ENCODE data around the gene KIF26B. TPM values are rescaled to one million over a fixed set of nuclear protein-coding genes. Genes with fewer than 3 reads are reported as not detected.

Gene KIF26B
- total RNA-seq, result not detected

GRCh38 chr1:245154429-245155271 lies at the start of gene KIF26B:
Gene KIF26B (plus strand): TSS chr1:245154985. CDS start chr1:245155425, 440 bp downstream.
- H3K36me3 Mint-ChIP-seq (ENCODE audit: low read depth), result no peaks in the 10 kb centered on the region

GRCh38 chr1:245105042-245105441 lies 49.7 kb upstream of the KIF26B start:
- no peak overlapping the region for H3K4me3 Mint-ChIP-seq
- H3K27ac Mint-ChIP-seq, result no peak overlapping the region
- H3K36me3 Mint-ChIP-seq (ENCODE audit: low read depth), result no peaks in the 10 kb centered on the region
- H3K9me3 Mint-ChIP-seq, result peaks cover 5% of the 10 kb centered on the region
- H3K4me1 Mint-ChIP-seq, result no peaks in the 10 kb centered on the region
- no peaks in the 10 kb centered on the region for H3K27me3 Mint-ChIP-seq
- ATAC-seq (replicated peaks), result no peak

More at GRCh38 chr1:245154429-245155271, at the start of gene KIF26B:
- peak within 1 kb of the TSS; percentile 75 for H3K4me3 Mint-ChIP-seq
- H3K4me1 Mint-ChIP-seq, result no peaks in the 10 kb centered on the region
- H3K27me3 Mint-ChIP-seq, result peaks cover 45% of the 10 kb centered on the region
- H3K27ac Mint-ChIP-seq, result no peak within 1 kb of the TSS
- H3K9me3 Mint-ChIP-seq, result peaks cover 2% of the 10 kb centered on the region
- peak; percentile 20 for ATAC-seq (replicated peaks)

- Mint-ChIP-seq H3K36me3 (ENCODE audit: low read depth) (no peaks in the 10 kb centered on the region), H3K4me1 (no peaks in the 10 kb centered on the region), H3K27ac (no peak overlapping the region), H3K27me3 (no peaks in the 10 kb centered on the region), H3K4me3 (no peak overlapping the region), H3K9me3 (peaks cover 5% of the 10 kb centered on the region)
- ATAC-seq (replicated peaks), result no peak
Observed at GRCh38 chr1:245105815-245106410, 48.9 kb upstream of the KIF26B start.

GRCh38 chr1:245107776-245108114 lies 47.0 kb upstream of the KIF26B start:
- no peak for ATAC-seq (replicated peaks)
- Mint-ChIP-seq H3K9me3 (peaks cover 5% of the 10 kb centered on the region), H3K36me3 (ENCODE audit: low read depth) (no peaks in the 10 kb centered on the region), H3K4me3 (no peak overlapping the region), H3K4me1 (no peaks in the 10 kb centered on the region), H3K27ac (no peak overlapping the region), H3K27me3 (no peaks in the 10 kb centered on the region)

- H3K4me3 Mint-ChIP-seq, result no peak overlapping the region
- H3K27ac Mint-ChIP-seq, result no peak overlapping the region
- H3K4me1 Mint-ChIP-seq, result no peaks in the 10 kb centered on the region
- no peaks in the 10 kb centered on the region for H3K36me3 Mint-ChIP-seq (ENCODE audit: low read depth)
- peaks cover 5% of the 10 kb centered on the region for H3K9me3 Mint-ChIP-seq
- ATAC-seq (replicated peaks), result no peak
- no peaks in the 10 kb centered on the region for H3K27me3 Mint-ChIP-seq
Observed at GRCh38 chr1:245108246-245108645, 46.5 kb upstream of the KIF26B start.

- H3K36me3 Mint-ChIP-seq (ENCODE audit: low read depth), result no peaks in the 10 kb centered on the region
- ATAC-seq (replicated peaks), result no peak
- no peak overlapping the region for H3K4me3 Mint-ChIP-seq
- no peak overlapping the region for H3K27ac Mint-ChIP-seq
- no peaks in the 10 kb centered on the region for H3K27me3 Mint-ChIP-seq
- no peaks in the 10 kb centered on the region for H3K4me1 Mint-ChIP-seq
- H3K9me3 Mint-ChIP-seq, result peaks cover 5% of the 10 kb centered on the region
Observed at GRCh38 chr1:245108909-245109308, 45.9 kb upstream of the KIF26B start.

GRCh38 chr1:245110406-245110805 lies 44.4 kb upstream of the KIF26B start:
- H3K4me3 Mint-ChIP-seq, result no peak overlapping the region
- no peak overlapping the region for H3K27ac Mint-ChIP-seq
- no peaks in the 10 kb centered on the region for H3K27me3 Mint-ChIP-seq
- no peak for ATAC-seq (replicated peaks)
- no peaks in the 10 kb centered on the region for H3K36me3 Mint-ChIP-seq (ENCODE audit: low read depth)
- no peaks in the 10 kb centered on the region for H3K9me3 Mint-ChIP-seq
- no peaks in the 10 kb centered on the region for H3K4me1 Mint-ChIP-seq

GRCh38 chr1:245111073-245111472 lies 43.7 kb upstream of the KIF26B start:
- no peak for ATAC-seq (replicated peaks)
- Mint-ChIP-seq H3K36me3 (ENCODE audit: low read depth) (no peaks in the 10 kb centered on the region), H3K9me3 (no peaks in the 10 kb centered on the region), H3K4me1 (no peaks in the 10 kb centered on the region), H3K4me3 (no peak overlapping the region), H3K27me3 (no peaks in the 10 kb centered on the region), H3K27ac (no peak overlapping the region)

- no peaks in the 10 kb centered on the region for H3K36me3 Mint-ChIP-seq (ENCODE audit: low read depth)
- ATAC-seq (replicated peaks), result no peak
- H3K27me3 Mint-ChIP-seq, result no peaks in the 10 kb centered on the region
- no peaks in the 10 kb centered on the region for H3K4me1 Mint-ChIP-seq
- no peaks in the 10 kb centered on the region for H3K9me3 Mint-ChIP-seq
- H3K4me3 Mint-ChIP-seq, result no peak overlapping the region
- H3K27ac Mint-ChIP-seq, result no peak overlapping the region
Observed at GRCh38 chr1:245113649-245114048, 41.1 kb upstream of the KIF26B start.

GRCh38 chr1:245116131-245116530 lies 38.7 kb upstream of the KIF26B start:
- no peak overlapping the region for H3K27ac Mint-ChIP-seq
- H3K9me3 Mint-ChIP-seq, result no peaks in the 10 kb centered on the region
- H3K27me3 Mint-ChIP-seq, result no peaks in the 10 kb centered on the region
- no peaks in the 10 kb centered on the region for H3K36me3 Mint-ChIP-seq (ENCODE audit: low read depth)
- H3K4me3 Mint-ChIP-seq, result no peak overlapping the region
- ATAC-seq (replicated peaks), result no peak
- no peaks in the 10 kb centered on the region for H3K4me1 Mint-ChIP-seq

GRCh38 chr1:245116751-245117150 lies 38.0 kb upstream of the KIF26B start:
- Mint-ChIP-seq H3K36me3 (ENCODE audit: low read depth) (no peaks in the 10 kb centered on the region), H3K4me3 (no peak overlapping the region), H3K27me3 (no peaks in the 10 kb centered on the region), H3K27ac (no peak overlapping the region), H3K9me3 (no peaks in the 10 kb centered on the region), H3K4me1 (no peaks in the 10 kb centered on the region)
- no peak for ATAC-seq (replicated peaks)

- no peaks in the 10 kb centered on the region for H3K36me3 Mint-ChIP-seq (ENCODE audit: low read depth)
- no peaks in the 10 kb centered on the region for H3K9me3 Mint-ChIP-seq
- no peak overlapping the region for H3K4me3 Mint-ChIP-seq
- H3K27ac Mint-ChIP-seq, result no peak overlapping the region
- H3K4me1 Mint-ChIP-seq, result no peaks in the 10 kb centered on the region
- ATAC-seq (replicated peaks), result peak; percentile 16
- no peaks in the 10 kb centered on the region for H3K27me3 Mint-ChIP-seq
Observed at GRCh38 chr1:245118066-245118465, 36.7 kb upstream of the KIF26B start.

- Mint-ChIP-seq H3K36me3 (ENCODE audit: low read depth) (no peaks in the 10 kb centered on the region), H3K4me3 (no peak overlapping the region), H3K27ac (no peak overlapping the region), H3K4me1 (no peaks in the 10 kb centered on the region), H3K9me3 (no peaks in the 10 kb centered on the region), H3K27me3 (no peaks in the 10 kb centered on the region)
- ATAC-seq (replicated peaks), result no peak
Observed at GRCh38 chr1:245118806-245119205, 36.0 kb upstream of the KIF26B start.

- Mint-ChIP-seq H3K9me3 (no peaks in the 10 kb centered on the region), H3K4me1 (no peaks in the 10 kb centered on the region), H3K27me3 (no peaks in the 10 kb centered on the region), H3K4me3 (no peak overlapping the region), H3K27ac (no peak overlapping the region), H3K36me3 (ENCODE audit: low read depth) (no peaks in the 10 kb centered on the region)
- no peak for ATAC-seq (replicated peaks)
Observed at GRCh38 chr1:245121523-245121922, 33.3 kb upstream of the KIF26B start.

- H3K27ac Mint-ChIP-seq, result no peak overlapping the region
- ATAC-seq (replicated peaks), result no peak
- H3K36me3 Mint-ChIP-seq (ENCODE audit: low read depth), result no peaks in the 10 kb centered on the region
- no peaks in the 10 kb centered on the region for H3K4me1 Mint-ChIP-seq
- no peaks in the 10 kb centered on the region for H3K9me3 Mint-ChIP-seq
- H3K27me3 Mint-ChIP-seq, result peaks cover 7% of the 10 kb centered on the region
- H3K4me3 Mint-ChIP-seq, result no peak overlapping the region
Observed at GRCh38 chr1:245124241-245124640, 30.5 kb upstream of the KIF26B start.

Data from activated T-helper 17 cell treated with anti-CD3 and anti-CD28 coated beads, Interleukin-2, amount 50 U/mL, for 72 hours (primary cell).